Inflammatory macrophage treated with lipopolysaccharide for 1 hour (primary cell): ENCODE data around the gene NTN1.

ENCODE experiments used
- DNase-seq, 2 donors: peaks; one replicate each; pipeline ENCODE4 v3.0.0-alpha.2; 2020 to 2022

Gene NTN1

DNA sequence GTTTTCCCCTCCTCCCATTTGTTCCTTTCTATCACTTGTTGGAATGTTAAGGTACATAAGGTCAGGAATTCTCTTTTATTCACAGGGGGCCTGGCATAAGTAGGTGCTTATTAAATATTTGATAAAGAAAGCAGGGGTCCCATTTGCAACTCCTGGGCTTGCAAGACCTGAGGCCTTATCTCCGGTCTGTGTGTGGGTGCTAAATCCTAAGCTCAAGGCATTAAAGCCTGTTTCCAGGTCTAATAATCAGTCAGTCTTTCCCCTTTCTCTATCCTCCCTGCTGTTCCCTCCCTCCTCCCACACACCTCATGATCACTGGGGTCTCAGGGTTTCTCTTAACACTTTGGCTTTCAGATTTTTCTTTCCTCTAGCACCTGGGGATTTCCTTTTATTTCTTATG is 17.1 kb downstream of the NTN1 start:
- no peak for DNase-seq

DNA sequence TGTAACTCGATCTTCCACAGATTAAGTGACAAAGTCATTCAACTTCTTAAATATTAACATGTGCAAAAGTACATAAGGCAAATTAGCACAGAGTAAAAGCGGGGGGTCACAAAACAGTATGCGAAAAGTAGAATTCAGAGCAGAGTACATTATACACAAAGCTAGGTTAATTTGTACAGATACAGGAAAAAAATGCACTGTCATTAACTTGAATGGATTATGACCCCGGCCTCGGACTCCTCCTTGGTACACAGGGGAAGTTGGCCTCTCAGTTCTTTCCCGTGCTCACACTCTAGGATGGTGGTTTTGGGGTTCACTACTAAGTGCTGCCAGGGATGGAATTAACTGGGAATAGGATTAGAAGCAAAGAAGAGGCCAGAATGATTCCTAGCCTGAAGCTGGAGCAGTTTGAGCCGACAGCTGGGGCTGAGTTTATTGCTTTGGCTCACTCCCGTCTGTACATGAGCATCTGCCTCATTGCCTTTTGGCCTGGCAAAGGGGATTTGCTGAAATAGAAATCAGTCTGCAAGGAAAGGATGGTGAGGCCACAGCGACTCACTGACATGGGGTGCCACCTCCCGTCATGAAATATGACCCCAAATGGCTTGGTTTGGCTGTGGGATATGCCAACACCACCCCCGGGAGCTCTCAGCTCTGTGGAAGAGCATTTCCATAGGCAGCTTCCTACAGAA is 23.6 kb downstream of the NTN1 start:
- no peak for DNase-seq

DNA sequence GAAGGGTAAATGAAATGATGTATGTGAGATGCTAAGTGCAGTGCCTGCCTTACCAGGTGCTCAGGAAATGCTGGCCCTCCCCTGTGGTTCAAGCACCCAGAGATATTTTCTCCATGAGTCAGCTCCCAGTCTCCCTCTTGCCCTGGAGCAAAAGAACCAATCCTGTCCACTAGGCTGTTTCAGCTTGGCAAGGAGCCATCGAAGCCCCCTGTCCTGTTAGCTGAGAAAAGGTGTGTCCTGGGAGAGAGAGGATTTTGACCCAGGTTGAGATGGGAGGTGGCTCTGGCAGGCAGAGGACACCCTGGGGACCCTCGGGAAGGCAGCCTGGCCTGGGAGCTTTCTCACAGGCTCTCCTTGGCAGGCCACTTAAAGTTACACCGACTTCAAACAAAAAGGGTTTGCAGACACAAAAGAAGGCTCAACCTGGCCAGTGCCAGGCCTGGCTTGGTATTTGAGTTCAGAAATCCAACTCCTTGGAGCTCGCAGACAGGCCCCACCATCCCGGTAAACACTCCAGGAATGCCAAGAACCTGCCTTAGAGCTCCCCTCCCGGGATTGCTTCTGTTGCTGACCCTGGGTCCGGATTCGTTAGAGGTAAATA is 29.6 kb downstream of the NTN1 start:
- no peak for DNase-seq

DNA sequence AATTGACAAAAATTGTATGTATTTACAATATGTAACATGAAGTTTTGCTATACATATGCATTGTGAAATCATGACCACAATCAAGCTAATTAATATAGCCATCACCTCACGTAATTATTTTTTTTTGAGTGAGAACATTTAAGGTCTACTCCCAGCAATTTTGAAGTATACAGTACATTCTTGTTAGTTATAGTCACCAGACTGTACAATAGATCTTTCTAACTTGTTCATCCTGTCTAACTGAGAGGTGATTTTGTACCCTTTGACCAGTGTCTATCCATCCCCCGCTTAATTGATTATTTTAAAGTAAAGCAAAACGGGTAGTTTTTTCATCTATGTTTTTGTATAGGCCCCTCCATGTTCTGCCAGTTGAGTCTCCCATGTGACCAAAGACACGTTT is 30.3 kb downstream of the NTN1 start:
- DNase-seq, result no peak

DNA sequence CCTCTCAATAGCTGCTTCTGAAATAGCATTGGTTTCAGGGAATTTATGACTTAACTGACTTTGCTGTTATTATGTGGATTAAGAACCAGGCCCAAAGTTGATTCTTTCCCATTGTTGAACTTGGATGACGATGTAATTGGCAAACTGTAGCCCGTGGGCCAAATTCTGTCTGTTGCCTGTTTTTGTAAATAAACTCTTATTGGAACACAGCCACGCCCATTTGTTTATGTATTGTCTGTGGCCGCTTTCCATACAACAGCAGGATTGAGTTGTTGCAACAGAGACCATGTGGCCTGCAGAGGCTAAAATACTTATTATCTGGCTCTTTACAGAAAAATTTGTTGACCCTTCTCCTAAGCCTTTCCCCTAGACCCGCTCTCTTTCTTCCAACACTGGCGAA is 31.6 kb downstream of the NTN1 start:
- no peak for DNase-seq

DNA sequence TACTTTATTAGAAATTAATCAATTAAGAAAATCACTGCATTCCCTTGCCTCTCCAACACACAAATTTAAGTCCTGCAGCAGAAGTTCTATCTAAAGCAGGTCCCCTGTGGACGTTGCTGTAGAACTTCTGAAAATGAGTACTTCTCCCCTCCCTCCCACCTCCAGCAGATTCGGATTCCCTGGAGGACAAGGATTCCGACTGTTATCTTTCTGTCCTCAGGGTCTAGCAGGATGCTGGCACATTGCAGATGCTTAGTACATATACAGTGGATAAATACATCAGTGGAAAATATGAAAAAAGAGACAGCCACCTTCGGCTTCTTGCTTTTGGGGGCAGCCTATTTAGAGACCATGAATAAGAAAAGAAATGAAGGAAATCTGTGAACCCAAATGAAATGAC is 32.1 kb downstream of the NTN1 start:
- DNase-seq, result no peak

DNA sequence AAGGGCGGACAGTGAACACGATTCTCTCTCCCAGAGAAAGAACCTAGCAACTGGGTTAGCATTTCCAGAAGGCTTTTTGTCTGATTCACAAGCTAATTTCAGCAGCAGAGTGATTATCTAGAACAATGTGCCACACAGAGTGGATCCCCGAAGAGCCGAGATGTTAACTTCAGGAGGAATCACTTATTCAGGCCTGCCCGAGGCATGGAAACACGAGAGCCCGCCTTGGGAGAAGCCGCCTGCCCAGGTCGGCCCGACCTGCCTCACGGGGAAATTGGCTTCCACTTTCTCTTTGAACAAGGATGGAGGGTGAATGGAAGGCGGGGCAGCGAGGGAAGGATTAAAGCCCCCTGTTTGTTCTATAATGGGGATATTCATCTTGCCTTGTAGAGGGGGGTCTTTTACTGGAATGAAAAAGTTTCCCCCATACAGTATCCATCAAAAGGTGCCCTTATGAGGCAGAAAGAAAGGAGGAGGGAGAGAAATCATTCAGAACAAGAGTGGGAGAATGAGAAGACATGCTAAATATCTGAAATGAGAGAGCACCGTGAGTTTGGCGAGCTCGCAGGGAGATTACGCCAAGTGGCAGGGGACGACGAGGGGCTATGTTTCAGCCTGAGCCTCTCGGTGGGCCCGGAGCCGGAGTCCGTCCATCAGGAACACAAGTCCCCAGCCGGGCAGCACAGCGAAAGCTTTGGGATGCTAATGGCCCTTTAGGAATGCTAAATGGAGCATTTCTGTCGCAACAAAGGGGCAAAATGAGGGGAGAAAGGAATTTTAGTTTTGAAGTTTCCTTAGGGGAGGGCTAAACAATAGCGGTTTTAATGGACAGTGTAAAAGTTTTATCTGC is 33.0 kb downstream of the NTN1 start:
- no peak for DNase-seq

DNA sequence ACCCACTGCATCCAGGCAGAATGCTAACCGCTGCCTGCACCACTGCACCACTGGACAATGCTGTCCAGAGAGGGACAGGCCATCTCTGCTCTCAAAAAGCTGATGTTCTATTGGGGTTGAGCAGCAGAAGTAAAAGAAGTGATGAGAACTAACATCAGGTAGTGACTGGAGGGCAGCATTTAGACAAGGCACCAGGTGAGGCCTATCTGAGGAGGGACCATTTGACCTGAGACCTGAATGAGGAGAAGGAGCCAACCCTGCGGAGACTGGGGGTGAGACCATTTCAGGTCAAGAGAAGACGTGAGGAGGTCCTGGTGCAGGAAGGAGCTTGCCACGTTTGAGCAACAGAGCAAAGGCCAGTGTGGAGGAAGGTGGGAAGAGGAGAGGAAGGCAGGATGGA is 34.0 kb downstream of the NTN1 start:
- no peak for DNase-seq

DNA sequence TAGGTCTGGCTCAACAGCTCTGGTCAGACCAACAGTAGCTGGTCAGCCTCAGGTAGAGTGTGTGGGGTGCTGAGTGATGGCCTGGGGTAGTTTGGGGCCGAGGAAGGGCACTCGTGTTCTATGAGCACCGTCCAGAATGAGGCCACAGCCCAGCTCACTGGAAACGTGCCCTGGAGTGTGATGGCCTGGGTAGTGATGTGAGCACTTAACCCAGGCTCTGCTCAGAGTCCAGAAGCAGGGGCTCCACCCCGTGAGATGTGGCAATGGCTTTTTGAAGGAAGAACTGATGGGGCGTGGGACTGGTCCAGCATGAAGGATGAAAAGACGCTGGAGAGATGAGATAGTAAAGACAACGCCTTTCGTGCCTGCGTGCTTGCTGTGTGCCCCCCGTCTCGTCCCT is 35.3 kb downstream of the NTN1 start:
- DNase-seq, result no peak

DNA sequence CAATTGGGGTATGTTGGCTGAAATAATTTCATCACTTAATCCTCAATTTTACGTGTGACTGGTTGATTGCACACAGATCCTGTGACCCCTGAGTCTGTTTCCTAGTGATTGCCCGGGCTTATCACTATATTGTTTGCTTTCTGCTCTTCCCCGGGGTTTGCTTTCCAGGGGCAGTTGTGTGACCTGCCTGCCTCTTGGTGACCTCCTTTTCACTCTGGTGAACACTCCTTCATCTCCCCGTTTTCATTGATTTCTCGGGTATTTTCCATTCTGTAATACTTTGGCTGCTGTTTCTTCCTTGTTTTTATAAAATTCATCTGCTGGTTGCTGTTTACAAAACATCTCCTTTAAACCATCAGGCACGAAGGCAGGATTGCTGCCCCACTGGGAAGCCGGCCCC is 36.0 kb downstream of the NTN1 start:
- DNase-seq, result no peak

DNA sequence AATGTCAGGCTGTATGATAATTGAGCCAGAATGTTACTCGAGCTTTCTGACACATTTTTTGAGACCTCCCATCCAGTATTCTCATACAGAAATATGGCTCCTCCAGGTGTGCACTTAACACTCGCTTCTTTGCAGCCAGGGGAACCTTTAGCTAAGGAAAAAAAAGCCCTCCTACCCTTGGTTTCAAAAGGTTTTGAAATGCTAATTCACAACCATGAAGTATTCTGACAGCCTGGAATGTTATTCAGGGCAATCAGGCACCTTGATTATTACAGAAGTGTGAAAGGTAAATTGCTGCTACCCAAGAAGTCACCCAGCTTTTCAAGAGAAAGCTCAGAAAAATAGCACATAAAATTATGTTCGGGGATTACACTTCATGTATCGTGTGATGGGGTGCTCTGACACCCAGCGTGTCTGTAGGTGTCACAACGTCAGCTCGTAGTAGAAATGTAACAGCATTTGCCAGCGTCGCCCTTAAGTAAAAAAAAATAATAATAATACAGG is 41.1 kb downstream of the NTN1 start:
- no peak for DNase-seq

DNA sequence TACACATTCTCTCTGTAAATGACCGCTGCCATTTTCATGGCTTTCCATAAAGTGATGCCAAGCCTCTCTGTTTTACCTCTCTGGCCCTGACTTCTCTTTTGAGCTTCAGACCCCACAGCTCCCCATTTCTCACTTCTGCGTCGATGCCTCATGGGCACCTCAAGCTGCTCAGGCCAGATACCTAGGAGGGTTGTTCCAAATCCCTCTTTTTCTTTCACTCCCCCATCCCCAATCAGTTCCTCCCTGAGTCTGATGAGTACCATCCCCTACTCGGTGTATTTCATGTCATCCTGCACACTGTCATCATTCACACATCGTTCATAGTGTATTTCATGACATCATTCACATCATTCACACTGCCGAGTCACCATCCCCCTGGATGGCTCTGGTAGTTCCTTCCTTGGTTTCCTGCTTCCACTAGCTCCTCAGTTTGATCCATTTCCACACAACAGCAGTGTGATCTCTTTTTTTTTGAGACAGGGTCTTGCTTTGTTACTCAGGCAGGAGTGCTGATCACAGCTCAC is 43.1 kb downstream of the NTN1 start:
- DNase-seq, result no peak

DNA sequence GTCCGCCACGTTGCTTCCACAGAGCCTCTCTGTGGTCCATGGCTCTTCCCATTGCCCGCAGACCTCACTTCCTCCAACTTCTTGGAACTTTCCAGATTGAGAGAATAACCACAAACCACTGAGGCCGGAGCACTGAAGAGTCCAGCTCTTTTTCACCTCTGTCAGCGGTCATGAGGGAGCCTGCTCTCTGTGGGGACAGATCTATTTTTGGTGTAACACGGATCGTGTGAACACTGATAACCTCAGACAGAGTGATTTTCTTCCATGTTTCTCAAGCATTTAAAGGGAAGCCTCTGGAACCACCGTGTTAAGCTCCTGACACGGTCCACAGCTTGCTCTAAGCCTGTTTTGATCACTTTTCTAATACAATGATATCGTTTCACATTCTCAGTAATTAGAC is 49.7 kb downstream of the NTN1 start:
- DNase-seq, result no peak

DNA sequence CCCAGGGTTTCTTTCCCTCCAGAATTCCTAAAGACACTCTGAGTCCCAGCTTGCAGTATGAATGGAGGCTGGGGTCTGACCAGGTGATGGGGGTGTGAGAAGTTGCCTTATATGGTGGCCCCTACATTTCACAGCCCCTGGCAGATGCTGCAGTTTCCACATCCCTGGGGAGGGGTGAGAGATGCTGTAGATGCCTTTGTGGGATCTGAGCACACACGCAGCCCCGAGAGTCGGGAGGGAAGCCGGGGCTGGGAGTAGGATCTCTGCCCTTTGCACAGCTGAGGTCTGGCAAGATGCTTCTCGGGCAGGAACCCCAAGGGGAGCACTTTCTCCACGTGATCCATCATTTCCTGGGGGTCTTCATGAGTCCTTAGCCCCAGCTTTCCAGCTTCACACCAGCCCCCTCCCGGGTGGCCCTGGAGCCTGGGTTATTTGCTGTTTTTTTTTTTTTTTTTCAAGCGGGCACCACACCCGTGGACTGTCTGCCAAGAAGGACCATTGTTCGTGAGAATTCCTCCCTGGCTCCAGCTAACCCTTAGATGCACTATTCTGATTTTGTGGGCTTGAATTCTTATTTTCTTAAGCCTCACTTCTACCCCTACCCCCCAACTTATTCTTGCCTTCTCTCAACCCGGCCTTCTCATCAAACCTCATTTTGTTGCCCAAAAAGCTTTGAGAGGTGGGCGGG is 50.6 kb downstream of the NTN1 start:
- DNase-seq, result no peak

DNA sequence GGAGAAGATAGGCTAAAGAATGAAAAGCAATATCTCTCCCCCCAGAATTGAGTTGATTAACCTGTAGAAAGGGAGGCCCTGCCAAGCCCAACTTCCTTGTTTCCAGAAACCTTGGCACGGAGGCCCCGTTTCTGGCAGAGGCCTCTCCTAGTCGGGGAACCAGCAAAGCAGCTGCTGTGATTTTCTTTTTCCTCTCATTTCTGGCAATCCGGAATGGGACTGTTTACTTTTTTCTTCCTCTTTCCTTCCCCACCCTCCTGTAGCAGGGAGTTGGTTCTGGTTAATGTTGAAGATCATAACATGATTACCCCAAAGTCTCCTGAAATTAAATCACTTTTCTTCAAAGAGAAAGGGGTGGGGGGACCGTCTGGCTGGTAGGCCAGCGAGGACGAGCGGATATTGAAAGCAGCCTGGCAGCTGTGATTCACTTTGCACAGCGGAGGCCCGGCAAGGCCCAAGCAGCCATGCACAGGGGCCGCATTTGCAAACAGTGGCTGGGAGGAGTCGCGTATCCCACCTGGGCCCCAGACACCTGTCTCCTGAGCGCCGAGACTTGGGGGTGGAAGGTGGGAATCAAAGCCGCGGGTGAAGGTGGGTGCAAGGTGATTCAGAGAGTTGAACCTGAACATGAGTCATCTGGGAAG is 51.5 kb downstream of the NTN1 start:
- no peak for DNase-seq

DNA sequence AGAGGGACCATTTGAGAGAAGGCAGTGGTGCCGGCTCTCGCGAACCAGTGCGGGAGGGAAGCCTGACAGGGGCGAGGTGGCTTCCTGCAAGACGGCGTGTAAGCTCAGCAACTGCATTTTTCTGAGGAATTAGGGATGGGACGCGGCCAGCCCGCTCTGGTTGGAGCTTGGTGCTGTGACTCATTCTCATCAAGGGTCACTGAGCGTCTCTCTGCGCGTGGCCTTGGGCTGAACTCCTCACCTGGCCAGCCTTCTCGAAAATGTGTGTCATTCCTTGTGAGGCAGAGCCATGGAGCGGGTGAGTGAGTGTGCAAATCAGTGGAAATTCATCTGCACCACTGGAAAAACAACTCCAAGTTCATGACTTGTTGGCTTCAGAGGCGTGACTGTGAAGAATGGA is 52.8 kb downstream of the NTN1 start:
- no peak for DNase-seq

DNA sequence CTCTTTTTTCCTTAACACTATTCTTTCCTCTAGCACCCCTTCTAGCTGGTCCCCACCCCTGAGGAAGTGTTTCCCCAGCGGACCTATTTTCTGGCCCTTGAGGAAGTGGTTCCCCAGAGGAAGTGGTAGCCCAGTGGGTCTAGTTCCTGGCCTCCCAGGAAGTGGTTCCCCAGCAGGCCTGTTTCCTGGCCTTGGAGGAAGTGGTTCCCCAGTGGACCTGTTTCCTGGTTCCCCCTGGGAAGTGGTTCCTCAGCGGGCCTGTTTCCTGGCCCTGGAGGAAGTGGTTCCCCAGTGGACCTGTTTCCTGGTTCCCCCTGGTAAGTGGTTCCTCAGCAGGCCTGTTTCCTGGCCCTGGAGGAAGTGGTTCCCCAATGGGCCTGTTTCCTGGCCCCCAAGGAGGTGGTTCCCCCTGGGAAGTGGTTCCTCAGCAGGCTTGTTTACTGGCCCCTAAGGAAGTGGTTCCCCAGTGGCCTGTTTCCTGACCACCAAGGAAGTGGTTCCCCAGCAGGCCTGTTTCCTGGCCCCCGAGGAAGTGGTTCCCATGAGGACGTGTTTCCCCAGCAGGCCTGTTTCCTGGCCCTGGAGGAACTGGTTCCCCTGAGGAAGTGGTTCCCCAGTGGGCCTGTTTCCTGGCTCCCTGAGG is 58.3 kb downstream of the NTN1 start:
- no peak for DNase-seq

DNA sequence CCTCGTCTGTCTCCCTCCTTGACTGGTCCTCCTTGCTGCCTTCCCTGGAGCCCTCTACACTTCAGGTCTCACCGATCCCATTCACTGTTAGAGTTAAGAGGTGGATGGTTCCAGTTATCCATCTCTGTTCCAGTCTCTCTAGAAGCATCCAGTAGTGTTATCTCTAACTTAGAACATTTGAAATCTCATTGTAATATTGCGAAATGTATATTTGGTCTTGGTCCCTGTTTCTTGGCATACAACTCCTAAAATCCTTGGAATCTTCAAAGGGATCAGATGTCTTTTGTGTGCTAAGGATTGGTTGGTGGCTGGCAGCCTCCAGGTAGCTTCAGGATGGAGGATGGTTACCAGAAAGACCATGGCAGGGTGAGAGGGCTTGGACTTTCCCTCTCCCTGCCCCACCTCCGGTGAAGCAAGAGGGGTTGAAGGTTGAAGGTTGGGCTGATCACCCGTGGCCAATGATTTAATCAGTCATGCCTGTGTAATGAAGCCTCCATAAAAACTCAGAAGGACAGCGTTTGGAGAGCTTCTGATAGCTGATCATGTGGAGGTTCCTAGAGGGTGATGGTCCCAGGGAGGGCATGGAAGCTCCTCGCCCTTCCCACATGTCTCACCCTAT is 59.1 kb downstream of the NTN1 start:
- DNase-seq, result no peak

DNA sequence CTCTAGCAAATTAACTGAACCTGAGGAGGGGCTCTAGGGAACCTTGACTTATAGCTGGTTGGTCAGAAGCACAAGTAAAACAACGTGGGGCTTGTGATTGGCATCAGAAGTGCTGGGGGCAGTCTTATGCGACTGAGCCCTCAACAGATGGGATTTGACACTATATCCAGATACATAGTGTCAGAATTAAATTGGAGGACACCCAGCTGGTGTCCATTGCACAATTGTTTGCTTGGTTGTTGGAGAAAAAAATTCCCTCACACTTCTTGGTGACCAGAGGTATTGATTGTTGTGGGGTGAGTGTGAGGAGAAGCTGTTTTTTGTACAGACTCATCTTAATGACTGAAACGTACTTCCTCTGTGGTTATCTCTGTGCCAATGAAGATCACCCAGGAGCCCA is 59.7 kb downstream of the NTN1 start:
- DNase-seq, result no peak

DNA sequence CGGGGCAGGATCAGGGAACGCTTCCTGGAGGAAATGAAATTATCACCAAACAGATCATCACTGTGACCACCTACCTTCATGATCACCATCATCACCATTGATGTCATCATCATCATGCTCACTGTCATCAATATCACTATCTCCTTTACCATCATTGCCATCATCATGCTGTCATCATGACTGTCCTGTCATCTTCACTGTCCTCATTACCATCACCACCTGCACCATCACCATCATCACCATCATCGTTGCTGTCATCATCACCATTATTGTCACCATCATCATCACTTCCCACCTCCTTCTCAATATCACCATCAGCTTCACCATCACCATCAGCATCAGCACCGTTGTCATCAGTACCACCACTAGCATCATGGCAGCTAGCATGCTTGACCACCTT is 65.3 kb downstream of the NTN1 start:
- no peak for DNase-seq

DNA sequence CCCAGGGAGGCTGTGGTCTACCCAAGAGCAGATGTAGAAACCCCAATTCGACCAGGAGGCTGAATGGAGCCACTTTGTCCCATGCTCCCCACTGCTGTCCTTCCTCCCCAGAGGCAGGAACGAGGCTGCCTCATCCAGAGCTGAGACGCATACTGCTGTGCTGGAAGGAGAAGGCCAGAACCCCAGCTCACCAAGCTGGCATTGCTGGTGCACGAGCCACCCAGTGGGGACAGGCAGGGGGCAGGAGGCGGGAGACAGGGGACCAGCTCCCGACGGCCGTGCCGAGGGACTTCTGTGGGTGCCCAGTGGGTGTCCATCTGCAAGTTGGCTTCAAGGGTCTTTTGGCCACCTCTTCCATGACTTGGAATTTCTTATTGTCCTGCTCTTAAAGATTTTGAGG is 66.6 kb downstream of the NTN1 start:
- DNase-seq, result no peak

DNA sequence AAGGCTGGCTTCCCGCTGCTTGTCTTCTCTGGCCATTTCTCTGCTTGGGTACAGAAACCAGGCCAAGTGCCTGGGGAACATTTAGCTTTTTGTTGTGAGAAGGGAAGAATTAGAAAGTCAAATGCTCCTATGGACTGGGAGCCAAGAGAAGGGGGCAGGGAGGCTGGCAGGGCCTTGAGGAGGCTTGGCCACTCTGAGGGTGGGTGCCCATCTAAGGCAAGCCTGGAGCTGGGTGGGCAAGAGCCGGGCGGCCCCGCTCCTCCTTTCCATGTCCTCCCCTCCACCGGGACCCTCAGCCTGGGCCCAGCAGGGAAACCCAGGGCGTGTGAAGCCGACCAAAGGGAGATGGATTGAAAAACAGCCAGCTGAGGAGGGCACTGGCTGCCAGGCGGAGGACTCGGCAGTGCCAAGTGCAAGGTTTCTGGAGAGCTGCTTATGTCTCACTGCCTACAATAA is 69.4 kb downstream of the NTN1 start:
- no peak for DNase-seq
